Measurements from ENCODE around the gene ZMYND8.

GRCh38 chr20:47351643-47352331 lies 4.7 kb downstream of the ZMYND8 start:
- no peak for TF ChIP-seq POLR2A (IDR thresholded peaks at IDR 0.05)
- no peak for TF ChIP-seq CTCF (IDR thresholded peaks at IDR 0.05)

All from thyroid gland (tissue), 4 donors.